K562 (cell line): Measurements from ENCODE around the gene ABHD16A. TPM values are rescaled to one million over a fixed set of nuclear protein-coding genes. Genes with fewer than 3 reads are reported as not detected.

Experiments
- BCOR ChIP-seq: fragments of 450-650 bp; IDR thresholded peaks from 2 replicates; pipeline ENCODE4 v1.6.1; 2016
- ETV1 ChIP-seq: fragments of 450-650 bp; conservative IDR thresholded peaks from 2 replicates; pipeline ENCODE4 v1.6.1; 2016; ENCODE audit warnings: missing genetic modification characterization, control low read depth, low read depth, missing compliant biosample characterization
- FOXJ2 ChIP-seq: fragments of 200-800 bp; sonication (Bioruptor generic); IDR thresholded peaks from 2 replicates; pipeline ENCODE4 v1.6.1; 2016; ENCODE audit warnings: missing genetic modification characterization, missing compliant biosample characterization
- FOXK1 ChIP-seq: sonication (generic); formaldehyde crosslinking; IDR thresholded peaks from 2 replicates; pipeline ENCODE4 v1.8.0; 2022; ENCODE audit warnings: missing genetic modification reagents, mild to moderate bottlenecking, borderline replicate concordance
- JUNB ChIP-seq: fragments of 450-650 bp; formaldehyde crosslinking; conservative IDR thresholded peaks from 2 replicates; pipeline ENCODE4 v1.4.0; 2020; ENCODE audit warnings: mild to moderate bottlenecking
- KDM5B ChIP-seq: fragments of 200-600 bp; sonication (generic); IDR thresholded peaks from 2 replicates; pipeline ENCODE4 v1.6.1; 2012; ENCODE audit warnings: low read depth, mild to moderate bottlenecking, moderate library complexity, low read length, control low read depth, inconsistent platforms; ENCODE audit not compliant: insufficient replicate concordance
- MAFG ChIP-seq: fragments of 450-650 bp; conservative IDR thresholded peaks from 2 replicates; pipeline ENCODE4 v1.6.1; 2016; ENCODE audit warnings: missing genetic modification characterization, missing compliant biosample characterization
- MTA3 ChIP-seq: fragments of 450-650 bp; formaldehyde crosslinking; IDR thresholded peaks from 2 replicates; pipeline ENCODE4 v1.6.1; 2017; ENCODE audit warnings: mild to moderate bottlenecking, borderline replicate concordance
- PTTG1 ChIP-seq: fragments of 450-650 bp; IDR thresholded peaks from 2 replicates; pipeline ENCODE4 v1.6.1; 2016; ENCODE audit warnings: low read depth, mild to moderate bottlenecking, missing genetic modification characterization, missing compliant biosample characterization
- RAD21 ChIP-seq, 2 experiments: fragments of 250-450 bp in 1 of 2; fragments of 450-650 bp in 1 of 2; sonication (Bioruptor Pico) in 1 of 2; formaldehyde crosslinking in 1 of 2; IDR thresholded peaks in 1 of 2; conservative IDR thresholded peaks in 1 of 2; 2 replicates each; pipeline versions ENCODE4 v1.4.0 to v1.8.0; 2020 to 2022; ENCODE audit warnings: mild to moderate bottlenecking in 2 of 2, moderate library complexity in 1 of 2
- SAP30 ChIP-seq: fragments of 200-600 bp; sonication (generic); IDR thresholded peaks from 2 replicates; pipeline ENCODE4 v1.6.1; 2012; ENCODE audit warnings: borderline replicate concordance, low read depth, mild to moderate bottlenecking, moderate library complexity, low read length, control low read depth, inconsistent platforms; ENCODE audit not compliant: insufficient read depth, poor library complexity, severe bottlenecking
- SIN3A ChIP-seq, 2 experiments: fragments of 150-350 bp in 1 of 2; IDR thresholded peaks; 2 replicates each; pipeline ENCODE4 v1.6.1; 2011 to 2016; ENCODE audit warnings: borderline replicate concordance in 2 of 2, low read depth in 2 of 2, low read length in 2 of 2, mild to moderate bottlenecking in 2 of 2, moderate library complexity in 2 of 2; ENCODE audit not compliant: control insufficient read depth in 1 of 2
- ZBTB7A ChIP-seq: IDR thresholded peaks from 2 replicates; pipeline ENCODE4 v1.6.1; 2011; ENCODE audit warnings: low read depth, mild to moderate bottlenecking, low read length, moderate library complexity, borderline replicate concordance; ENCODE audit not compliant: control insufficient read depth
- ZNF224 ChIP-seq: sonication (generic); formaldehyde crosslinking; IDR thresholded peaks from 2 replicates; pipeline ENCODE4 v1.8.0; 2022; ENCODE audit warnings: mild to moderate bottlenecking, missing genetic modification reagents
- ZNF584 ChIP-seq: fragments of 200-800 bp; sonication (Bioruptor generic); IDR thresholded peaks from 2 replicates; pipeline ENCODE4 v1.6.1; 2016; ENCODE audit warnings: low read depth, mild to moderate bottlenecking, missing genetic modification characterization, missing compliant biosample characterization
- ZNF696 ChIP-seq: fragments of 250-450 bp; sonication (Bioruptor Pico); conservative IDR thresholded peaks from 2 replicates; pipeline ENCODE4 v1.4.0; 2020; ENCODE audit warnings: mild to moderate bottlenecking, moderate library complexity
- ZNF699 ChIP-seq: fragments of 250-450 bp; sonication (Bioruptor Pico); IDR thresholded peaks from 2 replicates; pipeline ENCODE4 v1.8.0; 2021; ENCODE audit warnings: mild to moderate bottlenecking, moderate library complexity; ENCODE audit not compliant: insufficient replicate concordance
- polyA plus RNA-seq, 8 experiments: library from polyadenylated mRNA; depleted of rRNA in 4 of 8; stranded (reverse) in 5 of 8; unstranded in 3 of 8; fragments of >200 nt; fragmentation: Nextera tagmentation in 2 of 8; fragmentation: Illumina TruSeq in 1 of 8; extraction: Ambion mirVana in 2 of 8; extraction: Trizol in 1 of 8; gene quantifications; 2 replicates each; pipeline versions ENCODE4 v1.2.1 to v1.2.3, GENCODE V29; 2011 to 2014; ENCODE audit warnings: inconsistent platforms in 1 of 8, missing spikeins in 1 of 8
- total RNA-seq, 7 experiments: library from RNA; depleted of rRNA in 6 of 7; stranded (reverse); fragments of >200 nt in 6 of 7; fragmentation: Illumina TruSeq in 2 of 7; extraction: Trizol in 2 of 7; gene quantifications; 2 replicates each; pipeline versions ENCODE4 v1.2.1 to v1.2.3, GENCODE V29; 2011 to 2021; ENCODE audit warnings: low replicate concordance in 1 of 7
- TF ChIP-seq, protein P1 (sequence below): sonication (generic); formaldehyde crosslinking; IDR thresholded peaks from 2 replicates; pipeline ENCODE4 v1.9.0; 2022; ENCODE audit warnings: mild to moderate bottlenecking, missing genetic modification reagents
- TF ChIP-seq, protein P2 (sequence below): fragments of 450-650 bp; formaldehyde crosslinking; IDR thresholded peaks from 2 replicates; pipeline ENCODE4 v1.4.0; 2020; ENCODE audit warnings: mild to moderate bottlenecking, moderate library complexity
- TF ChIP-seq, protein P3 (sequence below): IDR thresholded peaks from 2 replicates; pipeline ENCODE4 v1.6.1; 2012; ENCODE audit warnings: low read depth, low read length, improper control_type of control experiment, borderline replicate concordance
- TF ChIP-seq, protein P4 (sequence below), 2 experiments: fragments of 250-450 bp in 1 of 2; fragments of 450-650 bp in 1 of 2; sonication (Bioruptor Pico) in 1 of 2; IDR thresholded peaks; 2 replicates each; pipeline versions ENCODE4 v1.6.1 to v1.8.0; 2016 to 2021; ENCODE audit warnings: mild to moderate bottlenecking in 2 of 2, moderate library complexity in 2 of 2, missing compliant biosample characterization in 1 of 2, missing genetic modification characterization in 1 of 2
- TF ChIP-seq, protein P5 (sequence below): sonication (generic); formaldehyde crosslinking; IDR thresholded peaks from 2 replicates; pipeline ENCODE4 v1.9.0; 2022; ENCODE audit warnings: mild to moderate bottlenecking, missing genetic modification reagents

The ABHD16A gene
- total and polyA plus RNA-seq, 9 of the 15 experiments (the other 6 are each of a cell fraction or from before 2014, with no cell fraction given), result 25.8 to 120 (median 81.6) TPM

DNA sequence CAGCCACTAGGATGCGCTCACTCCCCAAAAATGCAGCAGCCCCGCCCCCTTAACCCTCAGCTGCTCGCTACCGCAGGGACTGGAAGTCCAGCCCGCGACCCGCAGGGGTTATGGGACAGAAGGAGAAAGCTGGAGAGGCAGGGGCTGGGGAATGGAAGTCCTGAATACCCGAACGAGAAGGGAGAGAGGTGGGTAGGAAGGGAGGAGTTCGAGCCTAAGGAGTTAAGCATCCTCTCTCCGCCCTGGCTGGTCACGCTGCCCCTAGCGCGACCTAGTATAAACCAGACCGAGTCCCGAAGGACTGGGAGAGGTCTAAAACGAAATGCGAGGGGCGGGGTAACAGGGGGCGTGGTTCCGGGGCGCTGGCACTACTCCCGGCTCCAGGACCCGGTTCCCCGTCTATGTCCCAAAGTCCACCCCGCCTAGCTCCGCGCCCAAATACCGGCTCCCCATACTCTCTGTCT is 26.4 kb upstream of the ABHD16A start (continued):
- TF ChIP-seq SIN3A (IDR thresholded peaks at IDR 0.05; ENCODE audit: borderline replicate concordance in 2 of 2, control insufficient read depth in 1 of 2, low read depth in 2 of 2, low read length in 2 of 2) (peak in 1 of 2 experiments; percentile 99; a peak in 2 of 4 replicates), FOXK1 (CRISPR knock-in tag) (no peak), ZNF696 (CRISPR knock-in tag) (no peak), ZNF699 (CRISPR knock-in tag) (no peak), FOXJ2 (peak; percentile 49; the same call in 1 of the 2 replicates), RAD21 (CRISPR knock-in tag; conservative IDR thresholded peaks at IDR 0.05 in 1 of 2, IDR thresholded peaks at IDR 0.05 in 1 of 2) (peak; percentile 99), ZNF584 (no peak), ETV1 (tag) (peak; percentile 39), ZNF224 (CRISPR knock-in tag) (no peak), MAFG (no peak), SAP30 (peak; percentile 93), BCOR (peak; percentile 54; the same call in 1 of the 2 replicates), MTA3 (no peak), ZBTB7A (peak; percentile 8; the same call in 1 of the 2 replicates), JUNB (CRISPR knock-in tag) (no peak), PTTG1 (tag) (no peak), KDM5B (peak; percentile 91)
- TF ChIP-seq, protein P1, sequence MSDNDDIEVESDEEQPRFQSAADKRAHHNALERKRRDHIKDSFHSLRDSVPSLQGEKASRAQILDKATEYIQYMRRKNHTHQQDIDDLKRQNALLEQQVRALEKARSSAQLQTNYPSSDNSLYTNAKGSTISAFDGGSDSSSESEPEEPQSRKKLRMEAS, result peak; percentile 62; the same call in 1 of the 2 replicates
- TF ChIP-seq, protein P2, sequence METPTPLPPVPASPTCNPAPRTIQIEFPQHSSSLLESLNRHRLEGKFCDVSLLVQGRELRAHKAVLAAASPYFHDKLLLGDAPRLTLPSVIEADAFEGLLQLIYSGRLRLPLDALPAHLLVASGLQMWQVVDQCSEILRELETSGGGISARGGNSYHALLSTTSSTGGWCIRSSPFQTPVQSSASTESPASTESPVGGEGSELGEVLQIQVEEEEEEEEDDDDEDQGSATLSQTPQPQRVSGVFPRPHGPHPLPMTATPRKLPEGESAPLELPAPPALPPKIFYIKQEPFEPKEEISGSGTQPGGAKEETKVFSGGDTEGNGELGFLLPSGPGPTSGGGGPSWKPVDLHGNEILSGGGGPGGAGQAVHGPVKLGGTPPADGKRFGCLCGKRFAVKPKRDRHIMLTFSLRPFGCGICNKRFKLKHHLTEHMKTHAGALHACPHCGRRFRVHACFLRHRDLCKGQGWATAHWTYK (CRISPR knock-in tag), result no peak
- TF ChIP-seq, protein P3, sequence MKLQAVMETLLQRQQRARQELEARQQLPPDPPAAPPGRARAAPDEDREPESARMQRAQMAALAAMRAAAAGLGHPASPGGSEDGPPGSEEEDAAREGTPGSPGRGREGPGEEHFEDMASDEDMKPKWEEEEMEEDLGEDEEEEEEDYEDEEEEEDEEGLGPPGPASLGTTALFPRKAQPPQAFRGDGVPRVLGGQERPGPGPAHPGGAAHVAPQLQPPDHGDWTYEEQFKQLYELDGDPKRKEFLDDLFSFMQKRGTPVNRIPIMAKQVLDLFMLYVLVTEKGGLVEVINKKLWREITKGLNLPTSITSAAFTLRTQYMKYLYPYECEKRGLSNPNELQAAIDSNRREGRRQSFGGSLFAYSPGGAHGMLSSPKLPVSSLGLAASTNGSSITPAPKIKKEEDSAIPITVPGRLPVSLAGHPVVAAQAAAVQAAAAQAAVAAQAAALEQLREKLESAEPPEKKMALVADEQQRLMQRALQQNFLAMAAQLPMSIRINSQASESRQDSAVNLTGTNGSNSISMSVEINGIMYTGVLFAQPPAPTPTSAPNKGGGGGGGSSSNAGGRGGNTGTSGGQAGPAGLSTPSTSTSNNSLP, result 0 out of 2 replicates have a peak, but pooled peaks have one; percentile 14
- TF ChIP-seq, protein P4, sequence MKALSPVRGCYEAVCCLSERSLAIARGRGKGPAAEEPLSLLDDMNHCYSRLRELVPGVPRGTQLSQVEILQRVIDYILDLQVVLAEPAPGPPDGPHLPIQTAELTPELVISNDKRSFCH (CRISPR knock-in tag; IDR thresholded peaks at IDR 0.05), result no peak
- TF ChIP-seq, protein P4 (tag; IDR thresholded peaks at IDR 0.05), result peak; percentile 90; the same call in 1 of the 2 replicates
- TF ChIP-seq, protein P5, sequence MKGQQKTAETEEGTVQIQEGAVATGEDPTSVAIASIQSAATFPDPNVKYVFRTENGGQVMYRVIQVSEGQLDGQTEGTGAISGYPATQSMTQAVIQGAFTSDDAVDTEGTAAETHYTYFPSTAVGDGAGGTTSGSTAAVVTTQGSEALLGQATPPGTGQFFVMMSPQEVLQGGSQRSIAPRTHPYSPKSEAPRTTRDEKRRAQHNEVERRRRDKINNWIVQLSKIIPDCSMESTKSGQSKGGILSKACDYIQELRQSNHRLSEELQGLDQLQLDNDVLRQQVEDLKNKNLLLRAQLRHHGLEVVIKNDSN (CRISPR knock-in tag), result peak; percentile 74
